Activated CD8-positive, alpha-beta memory T cell treated with anti-CD3 and anti-CD28 coated beads, Interleukin-2, amount 50 U/mL, for 24 hours (primary cell): Measurements from ENCODE around the gene RPS15.

ENCODE experiments used
- DNase-seq: peaks from one replicate; pipeline ENCODE4 v3.0.0-alpha.2; 2020; ENCODE audit errors: extremely low read depth

The RPS15 gene

GRCh38 chr19:1438035-1438932, at the start of gene RPS15:
Gene RPS15 (plus strand): TSS chr19:1438396. CDS start chr19:1438426, 30 bp downstream.
- DNase-seq = peak; percentile 82

DNA sequence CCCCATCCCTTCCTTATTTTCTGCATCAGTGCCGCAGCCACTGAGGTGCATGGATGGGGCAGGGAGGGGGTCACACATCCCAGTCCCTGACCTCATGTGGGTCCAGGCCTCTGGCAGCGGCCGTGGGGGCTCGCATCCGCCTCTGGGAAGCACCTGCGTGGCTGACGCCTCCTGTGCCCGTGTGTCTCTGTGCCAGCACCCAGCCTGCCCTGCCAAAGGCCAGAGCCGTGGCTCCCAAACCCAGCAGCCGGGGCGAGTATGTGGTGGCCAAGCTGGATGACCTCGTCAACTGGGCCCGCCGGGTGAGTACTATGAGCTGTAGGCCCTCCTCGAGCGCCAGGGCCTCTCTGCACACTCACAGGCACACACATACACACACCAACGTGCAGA, 49.6 kb upstream of the RPS15 start:
- no peak for DNase-seq

DNA sequence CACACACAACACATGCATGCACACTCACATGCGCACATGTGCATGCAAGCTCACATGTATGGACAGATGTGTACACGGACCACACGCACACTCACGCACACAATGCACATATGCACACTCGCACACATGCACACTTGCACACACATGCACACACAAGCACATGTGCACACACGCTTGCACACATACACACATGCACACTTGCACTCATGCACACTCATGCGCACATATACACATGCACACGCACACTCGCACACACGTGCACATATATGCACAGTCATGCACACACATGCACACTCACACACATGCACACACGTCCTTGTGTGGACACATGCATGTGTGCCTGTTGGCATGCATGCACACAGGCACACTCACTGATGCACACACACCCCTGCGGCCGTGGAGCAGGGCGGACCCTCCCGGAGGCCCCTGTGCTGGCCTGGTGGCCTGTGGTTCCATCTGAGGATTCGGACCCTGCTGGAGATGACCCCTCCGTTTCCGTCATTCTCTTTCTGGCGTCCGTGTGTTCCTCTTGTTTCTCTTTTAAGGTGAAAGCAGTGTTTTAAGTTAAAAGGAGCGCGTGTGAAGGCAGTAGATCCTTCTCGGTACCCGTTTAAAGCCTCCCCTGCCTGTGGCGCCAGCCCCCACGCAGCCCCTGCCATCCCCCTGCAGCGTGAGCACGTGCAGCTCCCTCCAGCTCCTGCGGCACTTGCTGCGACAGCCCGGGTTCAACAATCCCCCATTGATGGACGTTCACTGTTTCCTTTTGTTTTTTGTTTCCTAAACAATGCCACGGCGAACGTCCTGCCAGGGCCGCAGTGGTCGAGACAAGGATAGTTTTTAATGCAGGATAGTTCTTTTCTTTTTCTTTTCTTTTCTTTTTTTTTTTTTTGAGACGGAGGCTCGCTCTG, 48.9 kb upstream of the RPS15 start:
- DNase-seq = no peak

GRCh38 chr19:1390890-1391423, 47.2 kb upstream of the RPS15 start:
- DNase-seq = no peak

DNA sequence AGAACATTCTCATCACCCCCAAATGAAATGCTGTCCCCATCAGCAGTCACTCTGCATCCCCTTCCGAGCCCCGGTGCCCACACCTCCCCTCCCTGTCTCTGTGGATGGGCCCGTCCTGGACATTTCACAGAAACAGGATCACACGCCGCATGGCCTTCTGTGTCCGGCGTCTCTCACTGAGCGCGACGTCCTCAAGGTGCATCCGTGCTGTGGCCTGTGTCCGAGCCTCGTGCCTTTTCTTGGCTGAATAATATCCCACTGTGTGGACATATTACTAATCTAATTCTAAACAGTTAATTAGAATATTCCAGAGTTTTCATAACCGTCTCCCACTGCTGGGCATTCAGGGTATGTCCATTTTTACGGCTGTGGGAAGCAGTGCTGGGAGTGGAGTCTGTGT, 45.8 kb upstream of the RPS15 start:
- DNase-seq = no peak

DNA sequence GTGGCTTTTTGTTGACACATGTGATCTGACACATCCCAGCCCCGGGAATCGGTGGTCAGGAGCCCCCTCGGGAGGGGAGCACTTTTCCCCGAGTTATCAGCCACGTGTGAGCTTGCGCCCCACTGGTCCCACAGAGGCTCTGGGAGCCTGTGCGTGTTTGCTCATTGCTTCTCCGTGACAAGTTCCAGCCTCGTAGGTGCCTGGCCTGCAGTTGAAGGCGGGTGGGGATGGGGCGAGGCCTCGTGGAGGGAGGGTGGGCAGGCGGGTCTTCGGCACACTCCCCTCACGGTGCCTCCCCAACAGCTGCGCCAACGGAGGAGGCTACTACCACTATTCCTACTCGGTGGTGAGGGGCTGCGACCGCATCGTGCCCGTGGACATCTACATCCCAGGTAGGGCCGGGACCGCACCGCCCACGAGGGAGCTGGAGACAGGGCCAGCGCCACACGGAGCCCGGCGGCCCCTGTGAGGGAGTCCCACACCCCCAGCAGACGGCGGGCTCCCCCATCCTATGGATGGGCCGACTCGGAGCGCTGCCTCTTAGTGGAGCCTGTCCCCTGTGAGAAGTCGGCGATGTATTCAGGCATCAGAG, 45.2 kb upstream of the RPS15 start:
- DNase-seq = no peak

DNA sequence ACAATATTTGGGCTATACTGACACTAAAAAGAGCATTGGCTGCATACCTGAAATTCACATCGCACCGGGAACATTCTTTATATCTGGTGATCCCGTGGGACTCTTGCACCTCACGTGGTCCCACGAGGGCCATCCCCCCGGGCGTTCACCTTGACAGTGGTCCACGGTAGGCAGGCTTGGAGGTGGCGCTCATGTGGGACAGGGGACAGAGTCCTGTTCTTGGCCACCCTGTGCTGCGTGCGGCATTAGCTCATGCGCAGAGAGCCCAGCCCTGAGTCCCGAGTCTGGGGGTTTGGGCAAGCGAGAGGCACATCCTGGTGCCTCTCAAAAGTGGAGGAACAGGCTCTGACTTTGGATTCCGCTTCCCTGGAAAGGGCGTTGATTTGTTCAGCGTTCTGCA, 44.4 kb upstream of the RPS15 start:
- no peak for DNase-seq

DNA sequence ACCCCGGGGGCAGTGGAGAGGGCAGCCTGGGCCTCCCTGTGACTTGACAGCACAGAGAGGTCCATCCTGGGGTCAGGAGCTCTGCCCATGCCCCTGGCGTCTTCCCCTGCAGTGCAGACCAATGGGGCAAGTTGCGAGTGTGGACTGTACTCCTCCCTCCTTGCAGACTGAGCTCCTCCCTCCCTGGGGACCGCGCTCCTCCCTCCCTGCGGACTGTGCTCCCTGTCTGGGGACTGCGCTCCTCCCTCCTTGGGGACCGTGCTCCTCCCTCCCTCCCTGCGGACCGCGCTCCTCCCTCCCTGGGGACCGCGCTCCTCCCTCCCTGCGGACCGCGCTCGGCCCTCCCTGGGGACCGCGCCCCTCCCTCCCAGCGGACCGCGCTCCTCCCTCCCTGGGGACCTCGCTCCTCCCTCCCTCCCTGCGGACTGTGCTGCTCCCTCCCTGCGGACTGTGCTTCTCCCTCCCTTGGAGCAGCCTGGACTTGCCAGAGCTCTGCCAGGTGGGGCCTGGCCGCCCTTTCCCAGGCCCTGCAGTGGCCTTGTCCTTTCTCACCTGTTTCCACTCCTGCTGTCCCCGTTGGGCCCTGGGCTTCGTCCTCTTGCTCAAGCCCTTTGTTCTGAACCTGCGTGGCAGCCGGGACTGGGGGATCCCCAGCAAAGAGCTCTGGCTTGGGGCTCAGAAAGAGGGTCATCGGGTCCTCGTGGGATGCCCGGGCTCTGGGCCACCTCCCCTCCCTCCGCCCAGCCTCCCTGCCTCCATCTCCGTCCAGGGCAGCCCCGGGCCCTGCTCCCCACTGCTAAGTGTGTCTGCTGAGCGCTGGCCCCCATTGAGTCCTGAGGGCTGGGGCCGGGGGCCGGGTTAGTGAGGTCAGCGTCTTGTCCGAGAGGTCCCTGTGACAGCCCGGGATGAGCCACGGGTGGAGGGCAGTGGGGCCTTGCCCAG, 43.7 kb upstream of the RPS15 start:
- DNase-seq = no peak

DNA sequence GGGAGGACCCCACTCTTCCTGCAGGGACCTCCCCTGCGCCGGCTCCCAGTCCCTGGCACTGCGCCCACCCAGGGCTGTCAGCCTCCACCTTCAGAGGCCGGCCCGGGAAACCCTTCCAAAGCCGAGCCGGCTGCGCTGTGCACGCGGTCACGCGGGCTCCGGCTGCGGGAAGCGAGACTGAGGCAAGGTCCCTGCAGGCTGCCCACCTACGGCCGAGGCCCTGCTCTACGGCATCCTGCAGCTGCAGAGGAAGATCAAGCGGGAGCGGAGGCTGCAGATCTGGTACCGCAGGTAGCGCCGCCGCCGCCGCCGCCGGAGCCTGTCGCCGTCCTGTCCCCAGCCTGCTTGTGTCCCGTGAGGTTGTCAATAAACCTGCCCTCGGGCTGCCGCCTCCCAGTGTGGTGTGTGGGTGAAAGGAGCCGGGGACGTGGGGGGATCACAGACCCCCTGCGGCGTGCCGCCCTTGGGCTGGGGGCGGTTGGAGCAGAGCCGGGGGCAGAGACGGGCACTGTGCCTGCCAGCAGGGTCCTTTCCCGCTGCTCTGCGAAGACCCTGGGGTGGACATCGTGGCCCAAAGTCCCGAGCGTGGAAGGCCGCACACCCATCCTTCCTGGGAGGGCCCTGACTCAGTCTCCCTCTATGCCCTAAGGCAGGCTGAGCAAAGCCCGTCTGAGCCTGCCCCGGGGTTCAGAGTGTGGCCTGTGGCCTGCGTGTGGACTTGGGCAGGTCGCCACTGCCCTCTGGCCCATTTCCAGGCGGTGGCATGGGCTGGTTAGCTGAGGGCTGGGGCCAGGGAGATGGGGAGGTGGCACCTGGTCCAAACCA, 42.8 kb upstream of the RPS15 start:
- no peak for DNase-seq

- DNase-seq = no peak
Observed at GRCh38 chr19:1396019-1396767, 42.0 kb upstream of the RPS15 start.

DNA sequence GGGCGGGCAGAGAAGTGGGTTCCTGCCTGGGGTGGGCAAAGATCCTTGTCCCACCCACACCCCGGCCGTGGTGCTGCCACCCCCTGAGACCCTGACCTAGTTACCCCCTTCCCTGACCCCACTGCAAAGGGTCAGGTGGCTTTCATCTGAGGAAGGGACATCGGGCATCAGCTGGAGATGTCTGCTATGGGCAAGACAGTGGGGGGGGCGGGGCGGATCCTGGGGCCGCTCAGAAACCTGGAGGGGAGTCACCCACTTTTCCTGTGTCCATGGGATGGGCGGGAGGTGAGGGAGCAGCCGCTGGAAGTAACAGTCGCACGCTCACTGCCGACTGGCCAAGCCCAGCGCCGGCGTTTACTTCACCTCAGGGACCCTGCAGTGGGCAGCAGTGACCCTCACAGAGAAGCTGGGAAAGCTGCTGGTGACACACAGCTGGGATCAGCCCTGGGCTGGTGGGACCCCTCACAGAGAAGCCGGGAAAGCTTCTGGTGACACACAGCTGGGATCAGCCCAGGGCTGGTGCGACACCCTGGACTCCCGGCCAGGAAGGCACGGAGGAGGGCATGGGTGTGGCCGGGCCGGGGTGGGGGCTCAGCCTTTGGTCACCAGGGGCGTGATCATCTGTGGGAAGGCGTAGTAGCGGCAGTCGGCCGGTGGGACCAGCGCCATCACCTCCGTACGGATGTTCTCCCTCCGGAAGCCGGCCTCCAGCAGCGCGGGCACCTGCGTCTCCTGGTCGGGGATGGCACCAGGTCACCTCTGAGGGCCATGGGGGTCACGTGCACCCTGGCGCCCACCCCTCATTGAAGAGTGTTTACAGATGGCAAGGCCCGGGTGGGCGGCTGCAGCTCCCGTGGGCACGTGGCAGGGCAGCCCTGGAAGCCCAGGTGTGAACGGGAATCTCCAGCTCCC, 41.2 kb upstream of the RPS15 start:
- no peak for DNase-seq

- DNase-seq = no peak
Observed at GRCh38 chr19:1397838-1398237, 40.4 kb upstream of the RPS15 start.

DNA sequence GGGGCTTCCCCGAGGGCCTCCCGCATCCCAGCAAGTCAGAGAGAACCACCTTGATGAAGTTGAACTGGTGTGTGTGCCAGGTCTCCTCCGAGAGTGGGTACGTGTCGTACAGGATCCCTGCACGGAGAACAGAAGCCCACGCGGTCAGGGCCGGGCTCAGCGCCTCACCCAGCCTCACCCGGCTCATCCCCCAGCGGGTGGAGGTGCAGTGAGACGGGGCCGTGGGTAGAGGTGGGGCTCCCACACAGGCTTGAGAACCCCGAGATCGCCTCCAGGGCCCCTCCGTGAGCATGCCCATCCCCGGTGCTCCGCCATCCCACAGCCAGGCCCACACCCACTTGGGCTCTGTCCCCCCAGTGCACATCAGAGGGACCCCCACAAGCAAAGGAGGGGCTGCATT, 39.1 kb upstream of the RPS15 start:
- DNase-seq = no peak

- no peak for DNase-seq
Observed at GRCh38 chr19:1399745-1400144, 38.5 kb upstream of the RPS15 start.

DNA sequence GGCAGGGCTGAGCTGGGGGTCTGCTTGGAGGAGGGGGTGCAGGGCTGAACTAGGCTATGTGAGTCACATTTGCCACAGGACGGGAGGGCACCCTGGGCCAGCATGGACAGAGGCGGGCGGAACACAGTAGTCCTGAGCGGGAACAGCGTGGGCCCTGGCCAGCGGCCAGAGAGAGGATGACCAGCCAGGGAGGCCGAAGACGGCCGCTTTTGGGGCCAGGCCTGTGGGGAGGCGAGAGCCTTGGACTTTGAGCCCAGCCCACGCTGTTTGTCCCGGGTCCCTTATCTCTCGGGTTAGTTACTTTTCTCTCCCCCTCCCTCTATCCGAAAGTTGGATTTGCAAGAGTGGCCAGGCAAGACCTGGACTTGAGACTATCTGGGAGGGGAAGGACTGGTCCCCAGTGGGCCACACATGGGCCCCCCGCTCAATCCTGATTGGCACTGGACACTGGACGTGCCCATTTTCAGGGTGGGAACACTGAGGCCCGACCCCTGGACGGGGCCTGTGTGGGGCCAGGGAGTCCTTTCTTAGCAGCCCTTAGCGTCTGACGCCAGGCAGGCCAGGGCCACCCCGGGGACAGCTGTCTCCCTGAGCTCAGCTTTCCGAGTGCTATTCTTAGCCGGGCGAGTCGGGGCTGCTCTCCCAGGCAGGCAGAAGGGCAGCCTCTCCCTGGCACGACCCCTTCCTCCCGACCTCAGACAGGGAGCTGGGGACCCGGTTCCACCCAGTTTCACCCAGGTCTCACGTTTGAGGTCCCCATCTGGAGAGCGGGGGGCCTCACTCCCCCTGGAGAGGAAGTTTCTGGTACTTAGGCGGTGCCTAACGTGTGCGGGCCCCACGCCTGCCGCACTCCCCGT, 37.7 kb upstream of the RPS15 start:
- no peak for DNase-seq

- no peak for DNase-seq
Observed at GRCh38 chr19:1401138-1401888, 36.9 kb upstream of the RPS15 start, which contains the start of gene GAMT. Gene GAMT (minus strand): TSS chr19:1401542. CDS start chr19:1401476, 66 bp downstream.

DNA sequence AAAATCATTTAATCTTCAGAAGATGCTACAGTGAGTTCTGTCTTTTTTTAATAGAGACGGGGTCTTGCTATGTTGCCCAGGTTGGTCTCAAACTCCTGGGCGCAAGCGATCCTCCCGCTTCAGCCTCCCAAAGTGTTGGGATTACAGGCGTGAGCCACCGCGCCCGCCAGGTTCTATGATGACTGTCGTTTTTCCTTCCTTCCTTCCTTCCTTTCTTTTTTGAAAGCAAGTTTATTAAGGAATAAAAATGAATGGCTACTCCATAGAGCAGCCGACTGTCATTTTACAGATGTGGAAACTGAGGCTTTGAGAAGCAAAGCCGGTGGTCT, 36.3 kb upstream of the RPS15 start:
- no peak for DNase-seq
